Psoas muscle (tissue), 8 donors: Measurements from ENCODE around the gene WSCD2. TPM values are rescaled to one million over a fixed set of nuclear protein-coding genes. Genes with fewer than 3 reads are reported as not detected.

ENCODE experiments used
- ATAC-seq, 4 donors: fragments of 200-7000 bp; cut with Tn5 transposase; one replicate each; pipeline ENCODE4 v1.9.1; 2020; ENCODE audit warnings: moderate library complexity in 3 of 4, mild to moderate bottlenecking in 2 of 4
- DNase-seq, 2 donors: peaks; one replicate each; pipeline ENCODE4 v3.0.0-alpha.2; 2020
- H3K27ac ChIP-seq: fragments of 200-600 bp; one replicate; pipeline ENCODE4 v1.8.0; 2022
- H3K27me3 ChIP-seq, 3 donors: fragments of 200-600 bp in 1 of 3; one replicate each; pipeline versions ENCODE4 v1.6.1 to v1.8.0; 2013 to 2022; ENCODE audit warnings: low read length in 2 of 3, mild to moderate bottlenecking in 2 of 3, moderate library complexity in 1 of 3; ENCODE audit not compliant: insufficient read depth in 3 of 3
- H3K36me3 ChIP-seq, 2 donors: fragments of 200-600 bp in 1 of 2; one replicate each; pipeline versions ENCODE4 v1.6.1 to v1.8.0; 2013 to 2022; ENCODE audit warnings: low read depth in 1 of 2, mild to moderate bottlenecking in 1 of 2, moderate library complexity in 1 of 2; ENCODE audit not compliant: insufficient read depth in 1 of 2
- H3K4me1 ChIP-seq: fragments of 200-600 bp; one replicate; pipeline ENCODE4 v1.8.0; 2022
- H3K4me3 ChIP-seq: fragments of 200-600 bp; one replicate; pipeline ENCODE4 v1.8.0; 2022; ENCODE audit warnings: mild to moderate bottlenecking
- H3K9me3 ChIP-seq: fragments of 200-600 bp; one replicate; pipeline ENCODE4 v1.8.0; 2022
- CTCF ChIP-seq: fragments of 200-600 bp; IDR thresholded peaks from one replicate; pipeline ENCODE4 v1.8.0; 2022; ENCODE audit warnings: antibody characterized with exemption
- WGBS, 3 donors: extraction: QIAGEN DNeasy Blood & Tissue Kit; methylation state at CpG; one replicate each; pipeline versions ENCODE4 v1.1.6 to v1.1.7; 2013; 5-methylcytosine and 5-hydroxymethylcytosine counted together
- intact Hi-C, 2 donors: fragments of 100-400 bp; cut with DNase I; formaldehyde crosslinking; loops; one replicate each; pipeline versions ENCODE4 v1.11.0 to v1.14.2; 2022
- polyA plus RNA-seq, 3 donors: library from polyadenylated mRNA; stranded (reverse); fragments of 200-250 nt; gene quantifications; one replicate each; pipeline ENCODE4 v1.2.3, GENCODE V29; 2013
- total RNA-seq, 4 donors: library from RNA; stranded (reverse); fragmentation: NEBNext Ultra II Directional in 2 of 4; extraction: Animal tissue kit (Norgen Biotek cat#: 25700) in 2 of 4; gene quantifications; one replicate each; pipeline versions ENCODE4 v1.2.1 to v1.2.4, GENCODE V29; 2021 to 2023
- donor health status: healthy with polysubstance abuse.
- donor health status: DM: no; HTN: no; CAD: no; lungs with moderate emphysema.
- donor health status: Bipolar disorder and iron deficiency.
- donor health status: healthy.
- donor health status: DM: yes; HTN: yes; CAD: no.
- donor health status: DM: no; HTN: no; CAD: no.
- donor health status: DM: no; HTN: no; CAD: no.
- donor health status: DM: yes; HTN: yes; CAD: no.

The WSCD2 gene
- total and polyA plus RNA-seq, 7 donors: 0.01 to 0.21 TPM; not detected in 5

GRCh38 chr12:108277613-108278012 is 148.5 kb downstream of the WSCD2 start:
- ATAC-seq (no peak), DNase-seq (no peak)
- Histone ChIP-seq H3K9me3 (no peaks in the 10 kb centered on the region), H3K4me3 (no peak overlapping the region), H3K4me1 (no peaks in the 10 kb centered on the region), H3K36me3 (no peaks in the 10 kb centered on the region), H3K27ac (no peak overlapping the region), H3K27me3 (no peaks in the 10 kb centered on the region)
- intact Hi-C loops: no loop called here
- no peak for TF ChIP-seq CTCF

GRCh38 chr12:108282160-108282559 is 153.1 kb downstream of the WSCD2 start:
- no peaks in the 10 kb centered on the region for H3K4me1 ChIP-seq
- H3K27ac ChIP-seq: no peak overlapping the region
- H3K4me3 ChIP-seq: no peak overlapping the region
- ATAC-seq (no peak), DNase-seq (no peak)
- no peaks in the 10 kb centered on the region for H3K9me3 ChIP-seq
- no peaks in the 10 kb centered on the region for H3K36me3 ChIP-seq
- WGBS, 3 donors: 24 to 32% (median 24%) methylated on average over 2 of the region's 2 CpGs
- peaks cover 0 to 3% (median 0%) of the 10 kb centered on the region in 3 donors for H3K27me3 ChIP-seq
- TF ChIP-seq CTCF: no peak
- intact Hi-C loops: no loop called here

- no peak for TF ChIP-seq CTCF
- DNase-seq: no peak
- Histone ChIP-seq H3K4me1 (no peaks in the 10 kb centered on the region), H3K27ac (no peak overlapping the region), H3K36me3 (no peaks in the 10 kb centered on the region), H3K9me3 (no peaks in the 10 kb centered on the region), H3K27me3 (peaks cover 0 to 3% (median 0%) of the 10 kb centered on the region in 3 donors), H3K4me3 (no peak overlapping the region)
- 44 to 50% (median 49%) methylated on average over 3 of the region's 3 CpGs for WGBS, 3 donors
- intact Hi-C loops: no loop called here
- ATAC-seq: no peak
Measured at GRCh38 chr12:108282676-108283075, 153.6 kb downstream of the WSCD2 start.

- DNase-seq: no peak
- WGBS, 3 donors: 42 to 49% (median 47%) methylated on average over 7 of the region's 7 CpGs
- Histone ChIP-seq H3K4me3 (no peak overlapping the region), H3K4me1 (no peaks in the 10 kb centered on the region), H3K27me3 (peaks cover 0 to 3% (median 0%) of the 10 kb centered on the region in 3 donors), H3K9me3 (no peaks in the 10 kb centered on the region), H3K36me3 (no peaks in the 10 kb centered on the region), H3K27ac (no peak overlapping the region)
- intact Hi-C loops: no loop called here
- no peak for ATAC-seq
- TF ChIP-seq CTCF: no peak
Measured at GRCh38 chr12:108284163-108284562, 155.1 kb downstream of the WSCD2 start.

- Histone ChIP-seq H3K27me3 (peaks cover 0 to 3% (median 0%) of the 10 kb centered on the region in 3 donors), H3K4me1 (no peaks in the 10 kb centered on the region), H3K36me3 (no peaks in the 10 kb centered on the region), H3K4me3 (no peak overlapping the region), H3K9me3 (no peaks in the 10 kb centered on the region), H3K27ac (no peak overlapping the region)
- ATAC-seq (no peak), DNase-seq (no peak)
- intact Hi-C loops: no loop called here
- 51 to 63% (median 52%) methylated on average over 2 of the region's 2 CpGs for WGBS, 3 donors
- no peak for TF ChIP-seq CTCF
Measured at GRCh38 chr12:108285016-108285415, 155.9 kb downstream of the WSCD2 start.
